B cell (primary cell): ENCODE measurements around the gene EXOC3L1. TPM values are rescaled to one million over a fixed set of nuclear protein-coding genes. Genes with fewer than 3 reads are reported as not detected.

Experiments
- ATAC-seq: fragments of 200-7000 bp; cut with Tn5 transposase; one replicate; pipeline ENCODE4 v1.10.0; 2021; ENCODE audit warnings: low read depth, mild to moderate bottlenecking, moderate number of reproducible peaks, moderate library complexity
- CTCF ChIA-PET: fragments of 350-600 bp; sonication (Branson Sonifier 250); formaldehyde crosslinking; loops from one replicate; lab custom pipeline; 2021; ENCODE audit warnings: antibody characterized with exemption, inconsistent platforms; lab: Charles Lee
- POLR2A ChIA-PET: fragments of 350-600 bp; sonication (Branson Sonifier 250); formaldehyde crosslinking; loops from one replicate; lab custom pipeline; 2021; ENCODE audit warnings: antibody characterized with exemption; lab: Charles Lee
- DNase-seq: peaks from one replicate; pipeline ENCODE4 v3.0.0; 2013
- H2AFZ ChIP-seq: 2 replicates; pipeline ENCODE4 v1.6.1; 2012; ENCODE audit warnings: mild to moderate bottlenecking, low read depth, low read length; ENCODE audit not compliant: insufficient read depth, poor library complexity, severe bottlenecking
- H3K27ac ChIP-seq, 2 donors: 1 replicate in 1 of 2; 2 replicates in 1 of 2; pipeline ENCODE4 v1.5.1; 2012 to 2013; ENCODE audit warnings: low read length in 2 of 2, mild to moderate bottlenecking in 2 of 2, moderate library complexity in 1 of 2
- H3K27me3 ChIP-seq, 4 experiments: fragments of 200-600 bp in 1 of 4; sonication (generic) in 1 of 4; replicated peaks in 1 of 4; 1 replicate in 2 of 4; 2 replicates in 2 of 4; pipeline versions ENCODE4 v1.6.1 to v1.7.0; 2013 to 2016; ENCODE audit warnings: low read length in 3 of 4, mild to moderate bottlenecking in 2 of 4, mixed read lengths in 1 of 4, moderate library complexity in 1 of 4; ENCODE audit not compliant: insufficient read depth in 4 of 4, control insufficient read depth in 3 of 4; ENCODE audit errors: control extremely low read depth in 1 of 4
- H3K36me3 ChIP-seq, 2 experiments: replicated peaks in 1 of 2; 1 replicate in 1 of 2; 2 replicates in 1 of 2; pipeline versions ENCODE4 v1.6.1 to v1.7.1; 2013; ENCODE audit warnings: low read length in 1 of 2; ENCODE audit not compliant: insufficient read depth in 2 of 2, control insufficient read depth in 1 of 2; ENCODE audit errors: control extremely low read depth in 1 of 2, extremely low read depth in 1 of 2
- H3K4me1 ChIP-seq, 2 donors: fragments of 200-600 bp in 1 of 2; sonication (generic) in 1 of 2; 1 replicate in 1 of 2; 2 replicates in 1 of 2; pipeline versions ENCODE4 v1.5.1 to v1.6.1; 2013 to 2017; ENCODE audit warnings: low read length in 2 of 2; ENCODE audit not compliant: control insufficient read depth in 2 of 2, insufficient read depth in 2 of 2
- H3K4me2 ChIP-seq: replicated peaks from 2 replicates; pipeline ENCODE3; 2012; ENCODE audit warnings: mild to moderate bottlenecking, low read depth, low read length; ENCODE audit not compliant: poor library complexity, severe bottlenecking
- H3K4me3 ChIP-seq, 5 experiments: fragments of 200-600 bp in 1 of 5; sonication (generic) in 1 of 5; 1 replicate in 3 of 5; 2 replicates in 2 of 5; pipeline versions ENCODE4 v1.5.1 to v1.7.0; 2011 to 2016; ENCODE audit warnings: low read length in 4 of 5, mild to moderate bottlenecking in 4 of 5, low read depth in 2 of 5, control low read depth in 1 of 5, moderate library complexity in 1 of 5; ENCODE audit not compliant: insufficient read depth in 1 of 5; ENCODE audit errors: control extremely low read depth in 1 of 5, extremely low read depth in 1 of 5
- H3K79me2 ChIP-seq: fragments of 200-600 bp; sonication (generic); one replicate; pipeline ENCODE4 v1.6.0; 2016; ENCODE audit warnings: low read length; ENCODE audit not compliant: control insufficient read depth, insufficient read depth
- H3K9ac ChIP-seq: fragments of 200-600 bp; sonication (generic); 2 replicates; pipeline ENCODE4 v1.6.1; 2017; ENCODE audit warnings: mild to moderate bottlenecking, low read length, moderate library complexity
- H3K9me3 ChIP-seq, 3 donors: one replicate each; pipeline versions ENCODE4 v1.6.1 to v1.7.1; 2013; ENCODE audit warnings: low read length in 2 of 3; ENCODE audit not compliant: control insufficient read depth in 2 of 3, insufficient read depth in 1 of 3; ENCODE audit errors: control extremely low read depth in 1 of 3
- H4K20me1 ChIP-seq: 2 replicates; pipeline ENCODE4 v1.6.0; 2012; ENCODE audit warnings: mild to moderate bottlenecking, low read length; ENCODE audit not compliant: insufficient read depth, control insufficient read depth, poor library complexity, severe bottlenecking
- H3K27ac Mint-ChIP-seq: one replicate; pipeline ENCODE4 v1.8.0; 2021; ENCODE audit warnings: mixed read lengths
- H3K27me3 Mint-ChIP-seq: one replicate; pipeline ENCODE4 v1.8.0; 2021; ENCODE audit warnings: mixed read lengths
- H3K4me1 Mint-ChIP-seq: one replicate; pipeline ENCODE4 v1.8.0; 2021; ENCODE audit warnings: mixed read lengths
- H3K4me3 Mint-ChIP-seq: one replicate; pipeline ENCODE4 v1.8.0; 2021; ENCODE audit warnings: mixed read lengths
- H3K9me3 Mint-ChIP-seq: one replicate; pipeline ENCODE4 v1.8.0; 2022; ENCODE audit warnings: mixed read lengths; ENCODE audit not compliant: insufficient read depth
- CTCF ChIP-seq: fragments of 200-600 bp; IDR thresholded peaks from one replicate; pipeline ENCODE4 v1.8.0; 2022; ENCODE audit warnings: antibody characterized with exemption, mild to moderate bottlenecking
- EZH2 ChIP-seq: IDR thresholded peaks from 2 replicates; pipeline ENCODE4 v1.6.1; 2012; ENCODE audit warnings: borderline replicate concordance, low read depth, mild to moderate bottlenecking, moderate library complexity, low read length; ENCODE audit not compliant: insufficient read depth, poor library complexity, severe bottlenecking
- WGBS: methylation state at CpG from one replicate; pipeline ENCODE4 v1.1.5; 2013; ENCODE audit warnings: missing lambda C conversion rate; ENCODE audit not compliant: insufficient coverage; 5-methylcytosine and 5-hydroxymethylcytosine counted together
- intact Hi-C: fragments of 100-400 bp; cut with micrococcal nuclease; formaldehyde crosslinking; loops from one replicate; pipeline ENCODE4 v1.10.0; 2022
- polyA plus RNA-seq: library from polyadenylated mRNA; depleted of rRNA; stranded (reverse); fragments of >200 nt; gene quantifications from 2 replicates; pipeline ENCODE4 v1.2.3, GENCODE V29; 2012
- total RNA-seq, 2 donors: library from RNA; stranded (reverse); fragments of 120-200 nt in 1 of 2; gene quantifications; 1 replicate in 1 of 2; 2 replicates in 1 of 2; pipeline versions ENCODE4 v1.2.3 to v1.2.4, GENCODE V29; 2013 to 2022

EXOC3L1 gene
- total and polyA plus RNA-seq, 2 donors (not counting 1 experiment from before 2014, with no cell fraction given) = not detected

GRCh38 chr16:67164599-67165061, 25.3 kb downstream of the EXOC3L1 start, which contains the start of gene HSF4:
TSS of gene HSF4 (plus strand) at chr16:67164745. CDS start at chr16:67164812, 67 bp downstream.
- Mint-ChIP-seq H3K27me3 (peaks cover 50% of the 10 kb centered on the region), H3K9me3 (no peaks in the 10 kb centered on the region), H3K4me3 (peak within 1 kb of the TSS; percentile 76), H3K4me1 (peaks cover 38% of the 10 kb centered on the region), H3K27ac (no peak within 1 kb of the TSS)
- Histone ChIP-seq H3K4me2 (peak within 1 kb of the TSS; percentile 78), H2AFZ (peak within 1 kb of the TSS; percentile 49), H3K9me3 (peaks cover 0 to 50% (median 0%) of the 10 kb centered on the region in 3 donors), H3K36me3 (no peaks in the 10 kb centered on the region), H3K9ac (peak within 1 kb of the TSS; percentile 42), H3K27ac (no peak within 1 kb of the TSS), H3K79me2 (no peaks in the 10 kb centered on the region), H3K27me3 (peaks cover 0 to 88% (median 55%) of the 10 kb centered on the region in 4 experiments), H3K4me3 (peak within 1 kb of the TSS in 4 of 5 experiments; percentile 8 to 44 (median 30)), H4K20me1 (peaks cover 20% of the 10 kb centered on the region), H3K4me1 (peaks cover 54 to 59% of the 10 kb centered on the region in 2 donors)
- CTCF ChIA-PET = interaction anchor here (0.6 to 0.8 kb wide), 2 partner anchors 10 to 564 kb away, joined by 3 read pairs; no protein-coding TSS in a partner anchor
- DNase-seq (peak; percentile 47), ATAC-seq (no peak)
- POLR2A ChIA-PET = no interaction called here
- intact Hi-C loops = no loop called here
- WGBS = 2% methylated on average over 37 of the region's 41 CpGs
- peak; percentile 7 for TF ChIP-seq EZH2
- TF ChIP-seq CTCF = no peak

GRCh38 chr16:67163999-67164558, 25.9 kb downstream of the EXOC3L1 start:
- peaks cover 20% of the 10 kb centered on the region for H4K20me1 ChIP-seq
- H3K4me2 ChIP-seq = peak overlapping the region; percentile 78
- CTCF ChIA-PET = interaction anchor here (1.2 to 2.5 kb wide), 3 partner anchors 9 to 21 kb away, joined by 4 to 11 read pairs (median 5); no protein-coding TSS in a partner anchor

More at GRCh38 chr16:67163999-67164558, 25.9 kb downstream of the EXOC3L1 start:
- Histone ChIP-seq H2AFZ (peak overlapping the region; percentile 49), H3K36me3 (no peaks in the 10 kb centered on the region), H3K27ac (no peak overlapping the region), H3K4me1 (peaks cover 53 to 56% of the 10 kb centered on the region in 2 donors), H3K27me3 (peaks cover 0 to 83% (median 49%) of the 10 kb centered on the region in 4 experiments), H3K79me2 (no peaks in the 10 kb centered on the region), H3K4me3 (peak overlapping the region in 3 of 5 experiments; percentile 8 to 44 (median 21)), H3K9ac (peak overlapping the region; percentile 42), H3K9me3 (peaks cover 0 to 45% (median 0%) of the 10 kb centered on the region in 3 donors)
- Mint-ChIP-seq H3K9me3 (no peaks in the 10 kb centered on the region), H3K4me3 (peak overlapping the region; percentile 76), H3K4me1 (peaks cover 42% of the 10 kb centered on the region), H3K27ac (no peak overlapping the region), H3K27me3 (peaks cover 45% of the 10 kb centered on the region)
- 2% methylated on average over 23 of the region's 34 CpGs for WGBS
- ATAC-seq = no peak
- intact Hi-C loops = no loop called here
- TF ChIP-seq CTCF (no peak), EZH2 (peak; percentile 62)
- POLR2A ChIA-PET = no interaction called here
- peak; percentile 41 for DNase-seq
